Thyroid gland (tissue), 4 donors: ENCODE results near the gene SLC22A13.

Experiments used
- POLR2A ChIP-seq, 2 donors: fragments of 450-650 bp; IDR thresholded peaks; one replicate each; pipeline ENCODE4 v1.6.1; 2017; ENCODE audit warnings: antibody characterized with exemption in 2 of 2, mild to moderate bottlenecking in 2 of 2, moderate library complexity in 1 of 2
- TF ChIP-seq, protein P1 (sequence below), 6 experiments: fragments of 200-600 bp in 3 of 6; fragments of 450-650 bp in 3 of 6; sonication (generic) in 3 of 6; IDR thresholded peaks; one replicate each; pipeline ENCODE4 v1.5.1; 2016 to 2019; ENCODE audit warnings: antibody characterized with exemption in 6 of 6, mild to moderate bottlenecking in 2 of 6, inconsistent platforms in 1 of 6, moderate library complexity in 1 of 6

DNA sequence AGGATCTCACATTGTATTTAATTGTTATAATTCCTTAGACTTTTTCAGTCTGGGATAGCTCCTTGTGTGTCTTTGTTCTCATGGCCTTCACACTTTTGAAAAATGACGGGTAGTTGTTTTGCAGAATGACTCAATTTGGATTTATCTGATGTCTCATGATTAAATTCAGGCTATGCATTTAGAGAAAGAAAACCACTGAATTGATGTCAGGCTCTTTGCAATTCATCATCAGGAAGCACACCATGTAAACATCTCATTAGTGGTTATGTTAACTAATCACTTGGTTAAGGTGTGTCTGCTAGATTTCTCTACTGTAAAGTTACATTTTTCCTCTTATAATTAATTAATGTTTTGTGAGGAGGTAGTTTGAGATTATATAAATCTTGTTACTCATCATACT lies 8.0 kb upstream of the SLC22A13 start:
- TF ChIP-seq POLR2A (IDR thresholded peaks at IDR 0.05) = no peak
- TF ChIP-seq, protein P1, sequence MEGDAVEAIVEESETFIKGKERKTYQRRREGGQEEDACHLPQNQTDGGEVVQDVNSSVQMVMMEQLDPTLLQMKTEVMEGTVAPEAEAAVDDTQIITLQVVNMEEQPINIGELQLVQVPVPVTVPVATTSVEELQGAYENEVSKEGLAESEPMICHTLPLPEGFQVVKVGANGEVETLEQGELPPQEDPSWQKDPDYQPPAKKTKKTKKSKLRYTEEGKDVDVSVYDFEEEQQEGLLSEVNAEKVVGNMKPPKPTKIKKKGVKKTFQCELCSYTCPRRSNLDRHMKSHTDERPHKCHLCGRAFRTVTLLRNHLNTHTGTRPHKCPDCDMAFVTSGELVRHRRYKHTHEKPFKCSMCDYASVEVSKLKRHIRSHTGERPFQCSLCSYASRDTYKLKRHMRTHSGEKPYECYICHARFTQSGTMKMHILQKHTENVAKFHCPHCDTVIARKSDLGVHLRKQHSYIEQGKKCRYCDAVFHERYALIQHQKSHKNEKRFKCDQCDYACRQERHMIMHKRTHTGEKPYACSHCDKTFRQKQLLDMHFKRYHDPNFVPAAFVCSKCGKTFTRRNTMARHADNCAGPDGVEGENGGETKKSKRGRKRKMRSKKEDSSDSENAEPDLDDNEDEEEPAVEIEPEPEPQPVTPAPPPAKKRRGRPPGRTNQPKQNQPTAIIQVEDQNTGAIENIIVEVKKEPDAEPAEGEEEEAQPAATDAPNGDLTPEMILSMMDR (IDR thresholded peaks at IDR 0.05) = no peak
